HG03439 (cell line): ENCODE data around the gene NOS1AP.
"Not testable (repeated sequence)": the region's sequence is repeated elsewhere in the genome, so short reads cannot be mapped to it uniquely, and the experiment has no call there.

ENCODE experiments used
- ATAC-seq: cut with Tn5 transposase; IDR thresholded peaks from one replicate; pipeline ENCODE4 v1.9.1; 2021; ENCODE audit warnings: mild to moderate bottlenecking, moderate library complexity; ENCODE audit not compliant: unreplicated experiment

Gene NOS1AP

DNA sequence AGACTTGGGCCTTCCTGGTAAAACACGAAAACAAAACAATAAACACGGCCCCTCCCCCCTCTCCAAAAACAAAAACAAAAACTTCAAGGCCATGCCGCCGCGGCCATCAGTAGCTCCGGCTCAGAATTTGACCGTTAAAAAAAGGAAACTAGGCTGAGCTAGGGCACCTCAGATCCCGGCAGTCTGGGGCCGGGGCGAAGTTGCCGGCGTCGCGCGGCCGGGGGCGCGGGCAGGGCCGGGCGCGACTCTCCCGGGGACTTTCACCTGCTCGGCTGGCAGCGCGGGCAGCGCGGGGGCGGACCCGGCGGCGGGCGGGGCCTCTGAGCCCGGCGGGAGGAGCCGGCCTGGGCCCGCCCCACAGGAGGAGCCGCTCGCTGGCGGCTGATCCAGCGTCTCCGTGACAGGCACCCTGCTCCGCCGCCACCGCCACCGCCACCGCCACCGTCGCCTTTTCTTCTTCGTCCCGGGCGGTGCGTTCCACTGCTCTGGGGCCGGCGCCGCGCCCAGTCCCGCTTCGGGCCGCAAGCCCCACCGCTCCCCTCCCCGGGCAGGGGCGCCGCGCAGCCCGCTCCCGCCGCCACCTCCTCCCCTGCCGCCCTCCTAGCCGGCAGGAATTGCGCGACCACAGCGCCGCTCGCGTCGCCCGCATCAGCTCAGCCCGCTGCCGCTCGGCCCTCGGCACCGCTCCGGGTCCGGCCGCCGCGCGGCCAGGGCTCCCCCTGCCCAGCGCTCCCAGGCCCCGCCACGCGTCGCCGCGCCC is at the start of gene NOS1AP:
NOS1AP (plus strand) TSS at position 358 of the 760 bp plus-strand sequence. CDS start 487 bp downstream, outside the sequence.
- peak; percentile 96 for ATAC-seq

DNA sequence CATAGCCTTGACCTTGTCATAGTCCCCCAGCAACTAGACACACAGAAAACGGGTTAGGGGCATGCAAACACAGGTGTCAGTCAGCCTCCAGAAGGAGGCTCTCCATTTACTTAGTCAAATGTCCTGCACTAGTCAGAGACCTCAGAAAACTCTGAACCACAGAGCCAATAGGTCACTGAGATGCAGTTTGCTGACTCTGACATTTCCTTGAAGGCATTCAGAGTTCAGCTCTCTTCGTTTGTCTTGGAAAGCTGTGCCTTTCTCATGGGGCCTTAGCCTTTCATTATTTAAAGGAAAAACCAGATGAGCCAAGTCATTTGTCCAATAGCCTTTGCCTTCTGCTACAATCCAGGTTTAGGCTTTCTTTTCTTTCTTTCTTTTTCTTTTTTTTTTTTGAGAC is 49.3 kb upstream of the NOS1AP start:
- no peak for ATAC-seq

DNA sequence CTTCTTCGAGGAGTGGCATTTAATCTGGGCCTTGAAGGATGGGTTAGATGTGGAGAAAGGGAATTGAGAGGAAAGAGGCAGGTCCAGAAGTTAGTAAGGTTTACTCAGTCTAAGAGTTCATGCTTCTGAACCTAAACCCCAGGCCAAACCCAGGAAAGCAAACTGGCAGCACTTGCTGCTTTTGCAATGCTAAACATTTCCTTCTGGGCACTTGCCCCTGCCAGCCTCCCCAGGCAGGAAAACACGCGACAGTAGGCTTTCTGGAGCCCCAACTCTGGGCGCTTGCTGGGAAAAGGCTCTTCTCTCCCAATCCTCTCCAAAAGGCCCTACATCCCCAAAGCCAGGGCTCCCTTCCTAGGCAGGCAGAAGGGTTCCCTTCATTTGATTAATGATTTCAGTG is 48.4 kb upstream of the NOS1AP start:
- no peak for ATAC-seq

DNA sequence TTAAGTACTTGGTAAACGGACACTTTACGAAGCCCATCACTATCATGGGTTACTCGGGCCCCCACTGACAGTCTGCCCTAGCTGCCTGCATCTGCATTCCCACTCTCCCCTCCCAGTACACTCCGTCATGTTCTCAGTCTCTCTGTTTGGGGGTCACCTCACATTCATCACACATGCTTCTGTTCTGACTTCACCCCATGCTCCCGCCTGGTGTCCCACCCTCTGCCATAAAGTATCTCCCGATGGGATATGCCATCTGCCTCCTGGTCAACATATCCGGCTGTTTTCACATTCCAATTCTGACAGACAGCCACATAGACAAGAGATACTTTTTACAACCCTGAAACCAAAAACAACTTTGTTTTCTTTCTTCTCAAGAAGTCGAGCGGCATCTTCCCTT is 46.9 kb upstream of the NOS1AP start:
- no peak for ATAC-seq

DNA sequence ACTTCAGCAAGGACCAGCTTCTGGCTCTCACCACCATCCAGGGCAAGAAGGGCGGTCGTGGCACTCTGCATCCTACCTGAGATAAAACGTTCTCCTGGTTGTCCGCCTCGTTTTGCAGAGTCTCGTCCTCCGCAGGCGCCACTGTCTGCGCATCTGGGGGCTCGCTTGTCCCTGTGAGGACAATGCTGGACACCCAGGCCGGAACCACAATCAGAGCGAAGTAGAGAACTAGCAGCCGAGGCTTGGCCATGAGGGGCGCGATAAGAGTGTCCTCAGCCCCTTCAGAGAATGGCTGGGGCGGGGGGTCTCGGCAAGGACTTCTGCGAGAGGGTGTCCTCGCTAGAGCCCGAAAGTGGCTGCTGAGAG is 46.3 kb upstream of the NOS1AP start:
- no peak for ATAC-seq

DNA sequence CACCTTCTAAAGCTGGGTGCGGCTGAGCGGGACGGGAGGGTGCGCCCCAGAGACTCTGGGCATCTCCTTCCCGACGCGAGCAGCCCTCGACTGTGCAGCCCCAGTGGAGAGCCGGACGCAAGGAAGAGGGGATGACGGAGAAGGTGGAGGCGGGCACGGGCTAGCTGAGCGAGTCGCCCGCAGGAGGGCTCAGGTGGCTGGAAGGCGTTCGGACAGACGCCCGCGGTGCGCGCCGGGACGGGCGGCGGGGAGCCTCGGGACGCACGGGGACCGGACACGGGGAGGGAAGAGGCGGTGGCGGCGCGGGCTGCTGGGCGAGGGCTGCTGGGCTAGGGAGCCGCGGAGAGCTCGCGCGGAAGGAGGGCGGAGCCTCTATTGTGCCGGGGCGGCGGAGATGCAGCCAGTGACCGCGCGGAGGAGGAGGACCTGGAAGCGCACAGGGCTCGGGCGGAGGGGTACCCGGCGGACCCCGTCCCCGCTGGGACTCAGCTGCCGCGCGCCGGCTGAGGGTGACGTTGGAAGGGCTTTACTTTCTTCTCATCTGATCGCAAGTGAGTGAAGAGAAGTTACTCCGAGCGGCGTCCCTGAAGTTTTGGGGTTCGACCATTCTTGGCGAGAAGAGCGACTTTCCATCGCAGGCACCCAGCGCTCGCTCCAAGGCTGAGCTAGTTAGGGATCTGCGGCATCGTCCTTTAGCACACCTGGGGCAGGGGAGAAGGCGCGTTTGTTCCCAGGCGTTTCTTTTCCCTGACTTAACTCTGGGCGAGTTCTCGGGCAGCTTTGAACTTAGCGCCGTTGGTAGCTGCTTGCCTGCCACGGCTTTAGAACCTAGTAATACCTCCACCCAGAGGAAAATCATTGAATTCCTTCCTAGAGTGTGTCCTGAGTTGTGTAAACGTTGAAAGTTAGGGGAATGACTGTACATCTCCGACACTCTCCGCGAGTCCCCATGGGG is 45.7 kb upstream of the NOS1AP start, which contains the start of gene OLFML2B:
OLFML2B (minus strand) TSS at position 323 of the 955 bp plus-strand sequence. CDS start 439 bp downstream, outside the sequence.
- ATAC-seq = peak; percentile 75

DNA sequence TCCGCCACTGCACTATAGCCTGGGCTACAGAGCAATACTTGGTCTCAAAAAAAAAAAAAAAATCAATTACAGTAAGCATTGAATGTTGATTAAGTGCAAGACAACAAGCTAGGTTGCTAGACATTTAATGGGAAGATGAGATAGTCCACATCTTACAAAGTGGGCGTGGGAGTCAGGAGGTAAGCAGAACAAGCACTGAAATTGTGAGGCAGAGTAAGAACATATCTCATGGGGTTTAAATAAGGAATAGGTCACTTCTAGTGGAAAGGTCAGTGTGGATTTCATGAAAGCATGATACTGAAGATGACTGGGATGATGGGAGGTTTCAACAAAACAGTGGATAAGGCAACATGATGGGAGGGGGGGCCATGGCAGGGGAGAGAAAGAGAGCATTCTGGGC is 44.0 kb upstream of the NOS1AP start:
- no peak for ATAC-seq

DNA sequence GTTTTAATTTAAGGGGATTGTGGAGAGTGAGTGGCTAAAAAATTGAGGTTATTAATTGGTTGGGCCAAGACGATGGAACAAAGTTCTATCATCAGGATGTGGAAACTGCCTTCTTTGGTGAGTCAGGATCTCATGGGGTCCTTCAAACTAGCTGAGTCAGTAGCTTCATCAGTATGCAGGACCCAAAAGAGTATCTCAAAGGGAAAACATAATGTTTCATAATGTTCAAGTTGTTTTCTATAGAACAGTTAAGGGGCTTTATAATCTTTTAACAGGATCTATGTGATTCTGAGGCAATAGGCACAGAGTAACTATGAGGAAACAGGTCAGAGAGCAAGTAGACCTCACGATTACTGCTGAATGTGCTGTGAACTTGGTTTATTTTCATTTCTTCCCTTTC is 42.6 kb upstream of the NOS1AP start:
- no peak for ATAC-seq

DNA sequence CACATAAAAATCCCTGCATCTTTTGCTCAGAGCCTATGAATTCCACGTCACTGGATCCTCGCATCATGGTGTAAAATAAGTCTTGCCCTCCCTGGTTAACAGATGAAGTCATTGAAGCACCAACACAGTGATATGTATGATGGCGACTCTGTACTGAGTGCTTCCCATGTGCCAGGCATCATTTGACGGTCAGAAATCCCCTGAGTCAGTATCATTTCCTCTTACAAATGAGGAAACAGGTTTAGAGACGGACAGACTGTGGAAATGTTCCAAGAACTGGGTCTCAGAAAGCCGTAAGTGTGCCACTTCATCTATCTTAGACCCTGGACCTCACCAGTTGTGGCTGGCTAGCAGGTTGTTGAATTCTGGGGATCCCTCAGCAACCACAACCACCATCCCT is 40.8 kb upstream of the NOS1AP start:
- no peak for ATAC-seq

DNA sequence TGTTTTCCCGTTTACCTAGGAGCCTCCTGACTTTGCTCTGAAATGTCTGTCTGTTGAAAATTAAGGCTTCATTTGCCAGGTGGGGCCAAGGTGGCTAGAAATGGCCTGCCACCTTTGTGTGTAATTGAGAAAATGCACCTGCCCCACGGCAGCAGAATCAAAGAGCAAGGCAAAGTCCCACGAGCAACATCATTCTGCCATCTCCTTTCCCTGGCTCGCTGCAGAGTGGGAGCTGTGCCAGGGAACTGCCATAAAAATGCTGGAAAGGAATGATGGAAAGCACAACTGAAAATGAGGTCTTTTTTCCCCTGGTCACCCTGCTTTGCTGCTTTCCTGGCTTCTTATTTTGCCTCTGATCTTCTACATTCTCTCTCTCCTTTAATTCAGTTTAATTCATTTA is 40.3 kb upstream of the NOS1AP start:
- ATAC-seq = no peak

DNA sequence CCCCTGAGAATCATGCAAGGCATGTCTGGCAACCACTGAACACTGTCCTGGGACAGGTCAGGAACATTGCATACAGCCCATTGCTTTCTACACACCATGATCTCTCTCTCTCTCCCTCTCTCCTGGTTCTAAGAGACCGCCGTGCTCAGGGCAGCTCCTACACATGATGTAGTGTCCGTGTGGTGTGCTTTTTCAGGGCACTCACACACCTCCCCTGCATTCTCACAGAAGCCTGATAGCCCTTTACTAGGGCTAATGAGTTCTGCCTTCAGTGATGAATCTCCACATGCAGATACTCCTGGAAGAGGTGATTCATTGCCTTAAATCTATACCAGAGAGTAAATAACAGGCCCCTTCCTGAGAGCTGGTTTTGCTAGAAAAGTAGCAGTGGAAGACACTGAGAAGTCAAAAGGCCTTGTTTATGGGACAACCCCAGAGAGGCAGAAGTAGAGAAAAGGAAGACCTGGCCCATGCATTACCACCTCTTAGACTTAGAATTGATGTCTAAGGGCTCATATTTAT is 38.7 kb upstream of the NOS1AP start:
- ATAC-seq = no peak

DNA sequence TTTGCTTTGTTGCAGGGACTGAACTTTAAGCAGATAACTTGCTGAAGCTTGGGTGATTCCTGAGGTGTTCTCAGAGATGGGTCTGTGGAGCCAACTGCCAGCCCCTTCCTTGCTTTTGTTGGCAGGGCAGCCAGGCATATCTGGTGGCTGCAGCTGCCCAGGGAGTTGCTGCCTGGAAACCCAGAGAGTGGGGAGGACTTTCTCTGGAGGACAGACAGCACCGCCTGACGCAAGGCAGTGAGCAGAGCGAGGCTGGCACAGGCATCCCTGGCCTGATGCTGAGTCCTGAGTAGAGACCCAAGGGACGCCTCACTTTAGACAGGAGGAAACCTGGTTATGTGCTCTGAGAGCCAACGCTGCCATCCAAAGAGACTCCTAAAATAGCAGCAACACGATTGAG is 36.1 kb upstream of the NOS1AP start:
- no peak for ATAC-seq

DNA sequence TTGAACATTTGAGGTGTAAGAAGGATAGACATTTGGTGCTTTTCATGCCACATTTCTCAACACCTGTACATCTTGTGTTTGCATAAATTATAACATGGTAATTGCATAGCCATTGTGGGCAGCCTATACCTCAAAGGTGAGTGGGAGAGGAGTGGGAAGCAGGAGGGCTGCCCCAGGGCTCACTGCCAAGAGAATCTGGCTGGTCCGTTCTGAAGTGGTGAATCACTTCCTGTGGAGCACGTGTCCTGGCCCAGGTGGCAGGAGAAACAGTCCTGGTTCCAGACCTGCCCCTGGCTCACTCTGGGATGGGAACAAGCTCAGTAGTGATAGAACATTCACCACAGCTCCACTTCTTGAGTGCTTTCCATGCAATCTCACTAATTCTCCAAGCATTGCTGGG is 34.2 kb upstream of the NOS1AP start:
- no peak for ATAC-seq

DNA sequence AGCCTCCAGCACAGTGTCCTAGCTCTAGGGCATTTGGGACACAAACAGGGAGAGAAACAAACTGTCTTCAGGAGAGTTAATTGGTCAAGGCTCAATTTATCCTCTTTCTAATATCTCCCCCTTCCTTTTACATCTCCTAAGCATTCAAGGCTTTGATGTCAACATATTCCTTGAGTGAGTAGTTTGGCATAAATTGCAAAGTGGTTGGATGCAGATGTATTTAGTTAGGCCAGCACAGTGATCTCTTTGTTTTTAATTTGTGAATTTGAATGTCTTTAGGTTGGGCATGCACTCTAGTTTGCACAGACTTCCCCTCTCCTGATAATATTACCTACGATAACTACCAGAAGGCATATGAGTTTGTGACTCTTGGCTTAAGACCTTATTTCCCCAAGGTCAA is 33.3 kb upstream of the NOS1AP start:
- no peak for ATAC-seq

DNA sequence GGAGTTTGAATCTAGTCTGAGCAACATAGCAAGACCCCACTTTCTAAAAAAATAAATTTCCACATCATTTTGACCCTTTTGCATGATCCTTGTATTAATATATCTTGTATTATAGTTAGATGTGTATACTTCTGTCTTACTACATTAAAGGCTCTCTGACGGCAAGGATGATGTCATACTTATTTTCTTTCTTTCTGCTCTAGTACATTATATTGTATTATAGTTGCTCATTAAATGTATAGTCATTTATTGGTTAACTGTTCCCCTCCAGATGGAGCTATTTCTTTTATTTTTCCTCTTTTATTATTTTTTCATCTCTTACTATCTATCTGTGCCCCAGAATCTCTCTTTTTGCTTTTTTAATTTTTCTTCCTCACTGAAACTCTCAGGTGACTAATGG is 30.9 kb upstream of the NOS1AP start:
- no peak for ATAC-seq

DNA sequence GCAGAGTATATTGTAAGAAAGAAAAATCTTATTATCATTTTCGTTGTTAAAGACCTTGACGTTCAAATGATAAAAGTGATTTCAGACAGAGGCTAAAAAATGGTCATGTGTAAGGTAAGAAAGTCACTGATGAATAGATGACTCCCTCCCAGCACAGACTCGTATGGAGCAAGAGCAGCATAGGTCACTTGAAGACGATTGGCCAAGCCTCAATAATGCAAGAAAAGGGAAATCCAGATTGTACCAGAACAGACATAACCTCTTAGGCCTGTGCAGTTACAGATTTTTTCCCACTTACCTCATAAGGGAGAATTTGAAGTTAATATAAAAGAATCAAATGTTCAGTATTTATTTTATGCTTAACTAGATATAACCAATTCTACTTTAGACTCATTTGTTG is 29.5 kb upstream of the NOS1AP start:
- ATAC-seq = no peak

DNA sequence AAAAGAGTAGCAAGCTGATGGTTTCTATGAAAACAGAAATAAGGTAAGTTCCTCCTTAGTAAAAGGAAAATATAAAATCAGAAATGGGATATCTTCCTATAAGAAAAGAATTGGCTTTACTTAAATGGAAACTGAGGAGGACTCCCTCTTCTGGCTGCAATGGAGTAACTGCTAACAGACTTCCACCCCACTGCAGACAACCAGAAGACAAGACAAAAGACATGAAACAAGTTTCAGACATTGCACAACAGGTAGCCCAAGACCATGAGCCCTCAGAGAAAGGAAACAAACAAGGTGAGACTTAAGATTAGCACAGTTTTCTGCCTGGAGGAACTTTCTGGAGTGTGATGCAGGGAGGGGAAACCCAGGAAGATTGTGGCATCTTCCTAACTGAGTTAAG is 28.8 kb upstream of the NOS1AP start:
- no peak for ATAC-seq

DNA sequence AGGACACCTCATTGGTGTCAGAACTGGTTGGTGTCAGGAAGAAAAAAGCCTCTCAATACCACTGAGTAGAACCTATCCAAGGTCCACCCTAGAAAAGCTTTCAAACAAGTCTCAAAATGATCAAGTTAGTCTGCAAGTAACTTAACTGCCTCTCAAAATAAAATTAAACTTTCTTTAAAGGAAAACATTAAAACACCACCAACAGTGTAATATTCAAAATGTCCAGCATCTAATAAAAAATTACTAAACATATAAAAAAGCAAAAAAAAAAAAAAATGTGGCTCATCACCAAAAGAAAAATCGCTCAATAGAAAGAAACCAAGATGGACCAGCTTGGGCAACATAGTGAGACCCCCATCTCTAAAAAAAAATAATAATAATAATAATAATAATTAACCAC is 27.1 kb upstream of the NOS1AP start:
- no peak for ATAC-seq

DNA sequence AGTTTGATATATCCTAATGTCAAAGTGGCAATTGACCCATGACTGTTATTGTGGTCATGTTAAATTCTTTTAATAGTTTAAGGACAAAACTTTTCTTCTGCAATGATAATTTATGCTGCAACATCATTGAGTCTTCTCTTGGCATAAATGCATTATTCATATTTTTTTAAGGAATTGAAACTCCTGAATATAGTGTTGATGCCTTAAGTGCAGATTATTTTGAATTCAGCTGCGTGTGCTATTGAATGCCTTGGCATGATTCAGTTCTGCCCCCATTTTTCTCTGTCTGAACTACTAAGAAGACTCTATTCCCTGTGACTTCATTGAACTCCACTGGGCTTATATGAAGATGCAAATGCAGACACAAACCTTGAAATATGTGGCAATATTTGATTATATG is 22.6 kb upstream of the NOS1AP start:
- no peak for ATAC-seq

DNA sequence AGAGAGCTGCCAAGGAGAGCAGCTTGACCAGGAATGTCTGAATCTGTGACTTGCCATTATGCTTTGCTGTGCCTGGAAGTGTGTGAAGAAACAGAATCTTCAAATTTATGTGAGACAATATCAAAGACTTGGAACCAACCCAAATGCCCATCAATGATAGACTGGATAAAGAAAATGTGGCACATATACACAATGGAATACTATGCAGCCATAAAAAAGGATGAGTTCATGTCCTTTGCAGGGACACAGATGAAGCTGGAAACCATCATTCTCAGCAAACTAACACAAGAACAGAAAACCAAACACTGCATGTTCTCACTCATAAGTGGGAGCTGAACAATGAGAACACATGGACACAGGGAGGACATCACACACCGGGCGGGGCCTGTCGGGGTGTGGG is 15.5 kb upstream of the NOS1AP start:
- not testable (repeated sequence) for ATAC-seq

DNA sequence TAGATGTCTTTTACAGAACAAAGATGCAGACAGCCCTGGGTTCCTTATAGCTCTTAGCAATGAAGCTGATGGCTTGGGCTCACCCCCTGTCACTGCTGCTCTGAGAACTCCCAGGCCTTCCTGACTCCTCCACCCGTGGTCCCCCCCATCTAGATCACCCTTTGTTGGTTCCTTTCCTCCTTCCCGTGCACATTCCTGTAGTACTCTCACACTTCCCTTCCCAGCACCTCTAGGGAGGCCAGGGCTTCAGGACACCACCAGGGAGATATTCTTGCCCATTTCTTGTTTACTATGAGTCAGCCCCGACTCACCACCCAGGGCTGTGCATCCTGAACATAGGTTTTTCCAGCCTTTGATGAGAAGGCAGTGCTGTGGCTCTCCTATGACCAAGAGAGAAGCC is 14.4 kb upstream of the NOS1AP start:
- no peak for ATAC-seq

DNA sequence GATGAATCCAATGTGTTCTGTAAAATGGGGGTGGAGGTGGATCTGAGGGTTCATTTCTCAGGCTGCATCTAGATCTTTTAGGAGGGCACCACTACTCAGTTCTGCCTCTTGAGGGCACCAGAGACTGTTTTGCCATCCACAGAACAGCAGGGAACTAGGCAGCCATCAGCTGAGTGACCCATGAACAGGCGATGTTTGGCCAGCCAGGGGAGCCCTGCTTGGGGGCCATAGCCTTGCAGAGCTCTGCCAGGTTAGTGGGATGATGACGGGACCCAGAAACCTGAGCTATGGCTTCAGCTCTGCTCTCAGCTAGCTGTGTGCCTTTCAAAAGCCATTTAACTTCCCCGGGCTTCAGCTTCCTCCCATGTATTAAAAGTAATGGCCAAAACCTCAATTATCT is 13.4 kb upstream of the NOS1AP start:
- ATAC-seq = peak; percentile 74
